LNCaP clone FGC (cell line): ENCODE measurements around the gene RAB35.
A peak's percentile ranks its signal among the peaks of the same experiment; 100 is the strongest.

Experiments
- DNase-seq: peaks from one replicate; pipeline ENCODE4 v3.0.0-alpha.2; 2011; ENCODE audit warnings: low read depth
- H3K4me3 ChIP-seq: 2 replicates; pipeline ENCODE4 v1.5.1; 2011; ENCODE audit warnings: mild to moderate bottlenecking, low read depth, low read length, control low read depth
- CTCF ChIP-seq: IDR thresholded peaks from 2 replicates; pipeline ENCODE4 v1.5.1; 2012; ENCODE audit warnings: mild to moderate bottlenecking; ENCODE audit not compliant: control insufficient read depth, insufficient read depth; ENCODE audit errors: extremely low read depth

RAB35 gene

DNA sequence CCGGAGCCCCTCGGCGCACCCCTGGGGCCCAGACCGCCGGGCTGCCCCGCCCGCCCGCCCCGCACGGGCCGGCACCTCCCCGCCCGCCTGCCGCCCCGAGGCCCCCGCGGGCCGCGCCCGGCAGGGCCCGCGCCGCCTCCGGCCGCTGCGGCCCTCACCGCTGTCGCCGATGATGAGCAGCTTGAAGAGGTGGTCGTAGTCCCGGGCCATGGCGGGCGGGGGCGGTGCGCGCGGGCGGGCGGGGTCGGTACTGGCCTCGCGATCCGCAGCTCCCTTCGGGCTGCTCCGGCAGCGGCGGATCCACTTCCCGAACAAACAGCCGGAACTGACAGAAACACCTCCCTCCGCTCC lies at the start of gene RAB35:
TSS of gene RAB35 (minus strand) at position 313 of the 351 bp plus-strand sequence. CDS start at position 210, 103 bp downstream.
- peak; percentile 70 for DNase-seq

GRCh38 chr12:120164293-120164692 lies 47.7 kb upstream of the RAB35 start:
- H3K4me3 ChIP-seq = no peak overlapping the region
- no peak for TF ChIP-seq CTCF

More for the DNA sequence above, at the start of gene RAB35:
- H3K4me3 ChIP-seq = peak within 1 kb of the TSS; percentile 74
- TF ChIP-seq CTCF = no peak

DNA sequence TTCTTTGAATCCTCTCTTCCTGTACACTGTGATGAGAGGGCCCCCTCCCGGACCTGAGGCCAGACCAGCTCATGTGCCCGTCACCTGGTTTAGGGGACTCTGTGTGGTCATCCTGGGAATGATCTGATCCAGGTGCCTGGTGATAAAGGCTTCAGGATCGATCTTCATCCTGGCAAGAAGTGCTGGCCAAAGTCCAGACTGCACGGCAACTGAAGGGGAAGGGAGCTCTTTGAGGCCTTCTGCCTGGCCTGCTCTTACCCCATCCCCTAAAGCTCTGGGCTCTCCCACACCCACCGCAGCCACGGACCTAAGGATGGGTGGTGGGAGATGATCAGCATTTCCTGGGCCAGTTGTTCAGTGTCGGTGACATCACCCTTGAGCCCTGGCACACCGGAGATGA lies 46.2 kb upstream of the RAB35 start:
- DNase-seq = no peak
- H3K4me3 ChIP-seq = no peak overlapping the region
- TF ChIP-seq CTCF = no peak

More at GRCh38 chr12:120164293-120164692, 47.7 kb upstream of the RAB35 start:
- no peak for DNase-seq

GRCh38 chr12:120161852-120162251 lies 45.3 kb upstream of the RAB35 start:
- H3K4me3 ChIP-seq = no peak overlapping the region
- no peak for DNase-seq
- TF ChIP-seq CTCF = no peak

- no peak for TF ChIP-seq CTCF
- DNase-seq = no peak
Measured at GRCh38 chr12:120159509-120160237, 43.1 kb upstream of the RAB35 start.

DNA sequence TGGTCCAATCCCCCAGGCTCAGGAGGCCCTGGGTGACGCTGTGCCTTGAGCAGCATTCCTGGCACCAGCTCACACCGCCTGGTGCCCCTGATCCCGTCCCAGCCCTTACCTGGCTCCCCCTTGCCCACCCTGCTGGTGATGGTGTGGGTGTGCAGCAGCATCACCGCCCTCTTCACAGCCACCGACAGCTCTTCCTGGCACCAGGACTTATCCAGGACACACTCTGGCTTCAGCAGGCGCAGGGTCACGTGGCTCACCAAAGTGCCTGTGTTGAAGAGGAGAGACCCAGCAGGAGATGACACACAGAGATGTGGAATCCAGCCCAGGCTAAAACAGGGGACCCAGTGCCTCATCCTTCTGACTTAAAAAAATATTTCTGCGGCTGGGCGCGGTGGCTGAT lies 41.8 kb upstream of the RAB35 start:
- H3K4me3 ChIP-seq = no peak overlapping the region
- DNase-seq = no peak
- no peak for TF ChIP-seq CTCF

More at GRCh38 chr12:120159509-120160237, 43.1 kb upstream of the RAB35 start:
- H3K4me3 ChIP-seq = no peak overlapping the region

- no peak overlapping the region for H3K4me3 ChIP-seq
- no peak for TF ChIP-seq CTCF
- DNase-seq = no peak
Measured at GRCh38 chr12:120157678-120158077, 41.1 kb upstream of the RAB35 start.
